GM21786 (cell line): ENCODE measurements around the gene NTM.

Source experiments
- ATAC-seq: cut with Tn5 transposase; IDR thresholded peaks from one replicate; pipeline ENCODE4 v1.9.1; 2021; ENCODE audit not compliant: unreplicated experiment

Gene NTM

GRCh38 chr11:131809203-131809918 is 438.9 kb downstream of the NTM start:
- no peak for ATAC-seq

GRCh38 chr11:131810541-131810940 is 440.1 kb downstream of the NTM start:
- ATAC-seq, result no peak

- no peak for ATAC-seq
These were observed 441.0 kb downstream of the NTM start for GRCh38 chr11:131811383-131811782.

- ATAC-seq, result no peak
These were observed 443.7 kb downstream of the NTM start for GRCh38 chr11:131814108-131814507.

- no peak for ATAC-seq
These were observed 445.2 kb downstream of the NTM start for GRCh38 chr11:131815590-131815989.

- no peak for ATAC-seq
These were observed 445.6 kb downstream of the NTM start for GRCh38 chr11:131816051-131816450.

DNA sequence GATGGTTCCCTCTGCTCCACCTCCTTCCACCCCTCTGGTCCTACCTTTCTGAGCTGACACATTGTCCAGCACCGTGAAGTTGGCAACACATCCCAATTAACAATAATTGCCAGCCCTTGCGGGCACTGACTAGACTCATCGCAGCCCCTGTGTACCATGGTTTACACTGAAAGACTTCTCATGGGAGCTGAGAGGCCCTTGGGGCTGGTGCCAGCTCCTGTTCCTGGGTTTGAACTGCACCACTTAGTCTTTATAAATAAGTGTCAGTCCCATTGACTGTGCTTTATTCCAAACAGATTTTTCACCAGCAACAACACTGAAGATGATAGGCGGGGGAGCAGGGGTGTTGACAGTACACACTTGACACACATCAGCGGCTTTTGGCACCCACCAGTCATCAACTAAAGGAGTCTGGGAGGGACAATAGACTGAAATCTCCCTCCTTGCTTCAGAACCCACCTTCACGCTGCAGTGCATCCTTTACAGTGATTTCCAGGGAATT is 447.3 kb downstream of the NTM start:
- ATAC-seq, result no peak

- ATAC-seq, result no peak
These were observed 449.4 kb downstream of the NTM start for GRCh38 chr11:131819865-131820264.

DNA sequence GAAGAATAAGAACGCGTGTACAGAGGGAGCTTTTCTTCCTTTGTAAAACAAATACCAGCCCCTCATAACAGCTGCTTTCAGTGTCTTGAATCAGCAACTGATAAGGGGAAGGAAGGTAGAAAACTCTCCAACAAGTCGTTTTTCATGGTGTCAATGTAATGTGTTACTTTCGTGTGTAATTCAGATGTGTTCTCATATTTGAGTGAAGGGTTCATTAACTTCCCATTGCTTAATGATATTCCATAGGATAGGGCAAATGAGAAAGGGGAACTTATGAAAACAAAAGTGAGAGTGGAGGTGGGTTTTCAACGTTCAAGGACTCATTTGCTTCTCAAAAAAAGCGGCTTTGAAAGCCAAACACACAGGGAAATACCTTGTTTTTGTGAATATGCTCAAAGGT is 452.1 kb downstream of the NTM start:
- no peak for ATAC-seq

DNA sequence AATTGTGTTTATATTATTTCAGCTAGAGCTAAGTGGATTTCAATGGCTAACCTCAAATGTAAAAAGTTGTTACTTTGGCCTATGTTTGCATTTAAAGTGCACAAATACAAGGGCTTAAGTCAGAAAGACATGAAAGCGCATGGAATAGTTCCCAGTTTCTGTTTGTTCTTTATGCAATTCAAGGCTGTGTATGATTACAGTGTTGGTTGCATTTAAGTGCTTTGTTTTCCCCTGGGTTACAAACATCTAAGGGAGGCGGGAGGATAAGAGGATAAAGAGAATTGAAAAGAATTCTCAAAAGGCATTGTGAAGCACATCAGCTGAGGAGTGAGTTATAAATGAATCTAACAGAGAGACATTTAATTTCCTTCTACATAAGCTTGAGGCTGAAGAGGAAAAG is 453.4 kb downstream of the NTM start:
- ATAC-seq, result no peak

DNA sequence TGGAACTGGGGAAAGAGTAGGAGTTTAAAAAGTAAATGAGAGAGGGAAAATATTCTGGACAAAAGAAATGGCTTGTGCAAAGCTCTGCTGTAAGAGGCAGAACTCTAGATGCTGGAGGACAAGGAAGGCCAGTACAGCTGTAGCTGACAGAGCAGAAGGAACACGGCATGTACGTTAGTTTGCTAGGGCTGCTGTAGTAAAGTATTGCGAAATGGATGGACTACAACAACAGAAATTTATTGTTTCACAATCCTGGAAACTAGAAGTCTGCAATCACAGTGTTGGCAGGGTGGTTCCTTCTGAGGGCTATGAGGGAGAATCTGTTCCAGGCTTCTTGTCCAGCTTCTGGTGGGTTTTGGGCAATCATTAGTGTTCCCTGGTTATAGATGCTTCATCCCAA is 454.4 kb downstream of the NTM start:
- no peak for ATAC-seq

- no peak for ATAC-seq
These were observed 457.0 kb downstream of the NTM start for GRCh38 chr11:131827430-131827829.

GRCh38 chr11:131829725-131830124 is 459.3 kb downstream of the NTM start:
- no peak for ATAC-seq

GRCh38 chr11:131832079-131832478 is 461.7 kb downstream of the NTM start:
- ATAC-seq, result no peak

DNA sequence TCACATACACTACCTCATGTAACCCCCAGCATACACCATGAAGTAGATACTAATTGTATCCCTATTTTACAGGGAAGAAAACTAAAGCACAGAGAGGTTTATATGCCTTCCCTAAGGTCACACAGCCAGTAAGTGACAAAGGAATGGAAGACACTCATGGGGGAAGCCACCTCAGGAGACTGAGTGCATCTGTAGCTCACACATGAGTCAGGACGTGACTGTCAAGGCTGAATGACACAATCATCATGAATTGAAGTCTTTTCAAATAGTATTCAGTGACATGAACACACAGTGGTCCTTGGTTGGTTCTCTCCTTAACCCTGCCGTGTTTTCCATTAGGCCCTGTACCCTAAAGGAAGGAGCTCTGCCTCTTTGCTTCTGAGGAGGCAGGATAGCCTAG is 463.0 kb downstream of the NTM start:
- no peak for ATAC-seq

DNA sequence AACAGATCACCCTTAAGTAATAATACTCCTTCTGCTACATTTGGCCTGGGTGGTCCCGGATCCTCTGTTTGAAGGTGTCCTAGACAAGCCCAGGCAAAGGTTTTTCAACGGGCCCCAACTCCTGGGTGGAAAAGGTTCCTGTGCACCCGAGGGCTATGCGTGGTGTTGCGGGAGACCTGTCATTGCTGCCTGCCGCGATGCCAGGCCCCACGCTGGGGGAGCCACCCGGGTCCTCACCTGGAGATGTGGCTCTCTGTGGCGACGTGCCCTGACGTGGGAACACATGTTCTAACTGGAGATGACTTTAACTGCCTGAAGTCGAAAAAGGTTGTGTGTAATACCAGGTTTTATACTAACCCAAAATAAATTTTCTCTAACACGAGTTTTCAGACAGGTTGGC is 467.1 kb downstream of the NTM start:
- no peak for ATAC-seq

DNA sequence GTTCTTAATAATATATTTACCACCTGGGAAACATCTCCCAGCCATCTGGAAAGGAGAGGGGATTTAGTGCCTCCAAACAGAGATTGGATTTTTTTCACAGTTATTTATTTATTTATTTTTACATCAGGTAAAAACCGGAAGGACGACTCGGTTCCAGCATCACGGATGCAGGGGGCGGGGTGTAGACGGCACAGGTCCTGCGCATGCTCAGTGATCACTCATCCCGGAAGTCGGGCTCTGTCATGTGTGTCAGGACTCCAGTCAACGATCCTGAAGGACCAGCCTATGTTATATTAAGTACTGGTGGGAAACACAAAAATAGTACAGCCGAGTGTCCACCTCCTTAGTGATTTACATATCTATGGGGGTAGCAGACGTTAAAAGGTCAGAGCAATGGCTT is 467.6 kb downstream of the NTM start:
- ATAC-seq, result no peak

DNA sequence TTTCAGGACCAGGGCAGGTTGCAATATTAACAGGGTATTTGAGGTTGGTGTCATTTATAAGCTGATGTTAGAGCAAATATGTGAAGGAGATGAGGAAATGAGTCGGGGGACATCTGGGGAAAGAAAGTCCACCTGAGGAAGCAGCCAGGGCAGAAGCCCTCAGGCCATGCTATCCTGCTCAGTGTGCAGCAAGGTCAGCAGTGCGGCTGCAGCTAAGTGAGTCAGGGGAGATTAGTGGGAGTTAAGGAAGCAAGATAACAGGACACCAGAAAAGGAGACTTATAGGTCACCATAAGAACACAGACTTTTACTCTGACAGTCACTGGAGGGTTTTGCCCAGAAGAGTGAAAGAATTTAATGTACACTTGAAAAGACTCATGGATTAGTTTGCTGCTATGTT is 468.9 kb downstream of the NTM start:
- ATAC-seq, result no peak

DNA sequence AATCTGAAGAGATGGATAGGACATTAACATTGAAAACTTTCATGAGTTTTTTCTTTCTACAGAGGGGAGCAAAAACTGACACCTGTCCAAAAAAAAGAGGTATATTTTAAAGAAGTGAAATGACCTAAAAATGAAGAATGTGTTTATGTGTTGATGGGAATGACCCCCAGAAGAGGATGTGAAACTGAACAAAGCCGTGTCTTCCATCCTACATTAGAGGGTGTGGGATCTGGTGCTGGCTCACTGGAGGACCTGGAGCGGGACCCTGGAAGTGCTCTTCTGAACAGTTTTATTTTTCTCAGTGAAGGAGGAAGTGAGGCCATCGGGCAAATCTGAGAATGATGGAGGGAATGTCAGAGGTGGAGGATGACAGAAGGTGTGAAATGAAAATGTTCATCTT is 470.1 kb downstream of the NTM start:
- no peak for ATAC-seq

DNA sequence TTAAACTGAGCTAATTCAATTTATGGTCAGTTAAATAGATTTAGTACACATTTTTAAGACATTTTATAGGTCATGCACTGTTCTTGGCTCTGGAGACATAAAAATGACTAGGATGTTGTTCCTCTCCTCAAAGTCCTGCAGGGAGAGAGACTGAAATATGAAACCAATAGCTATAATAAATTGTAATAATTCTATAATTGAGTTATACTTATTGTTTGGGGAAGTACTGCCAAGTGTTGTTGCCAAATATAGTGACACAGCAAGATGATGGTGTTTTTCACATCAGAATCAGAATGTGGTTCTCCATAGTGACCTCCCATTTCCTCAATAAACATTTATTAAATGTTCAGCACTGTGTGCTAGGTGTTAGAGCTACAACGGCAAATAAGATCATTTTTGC is 470.6 kb downstream of the NTM start:
- ATAC-seq, result no peak

- ATAC-seq, result no peak
These were observed 471.7 kb downstream of the NTM start for GRCh38 chr11:131841925-131842635.

GRCh38 chr11:131845255-131845654 is 474.8 kb downstream of the NTM start:
- no peak for ATAC-seq

DNA sequence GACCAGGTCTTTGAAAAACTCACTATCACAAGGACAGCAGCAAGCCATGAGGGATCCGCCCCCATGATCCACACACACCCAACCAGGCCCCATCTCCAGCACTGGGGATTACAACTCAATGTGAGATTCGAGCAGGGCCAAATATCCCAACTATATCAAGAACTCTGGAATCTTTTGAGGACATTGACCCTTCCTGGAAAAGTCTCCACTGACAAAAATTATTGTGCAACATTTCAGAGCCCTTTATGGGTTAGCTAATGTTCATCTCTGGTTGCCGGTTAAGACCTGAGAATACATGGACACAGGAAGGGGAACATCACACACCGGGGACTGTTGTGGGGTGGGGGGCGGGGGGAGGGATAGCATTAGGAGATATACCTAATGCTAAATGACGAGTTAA is 479.1 kb downstream of the NTM start:
- no peak for ATAC-seq
